EH (cell line): ENCODE results near the gene TSSK6.

Experiments
- DNase-seq: peaks from one replicate; pipeline ENCODE4 v3.0.0-alpha.2; 2015; ENCODE audit warnings: low read depth

TSSK6 gene

GRCh38 chr19:19530889-19531288 lies 15.5 kb upstream of the TSSK6 start:
- DNase-seq = no peak

DNA sequence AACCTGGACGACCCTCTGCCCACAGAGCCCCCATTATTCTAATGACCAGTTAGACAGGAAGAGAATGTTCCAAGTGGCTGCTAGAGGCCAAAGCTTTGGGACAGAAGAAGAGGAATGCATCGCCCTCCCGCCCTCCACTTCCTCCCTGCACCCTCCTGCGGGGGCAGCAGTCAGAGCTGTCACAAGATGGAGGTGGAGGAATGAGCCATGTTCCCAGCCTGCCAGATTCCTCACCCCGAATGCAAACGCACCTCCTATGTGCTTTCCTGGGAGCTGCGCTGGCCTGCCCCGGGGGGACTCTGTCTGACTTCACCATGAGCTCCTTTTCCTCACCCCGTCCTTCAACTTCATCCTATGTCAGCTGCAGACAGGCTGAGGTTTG lies 15.1 kb upstream of the TSSK6 start:
- peak; percentile 40 for DNase-seq

GRCh38 chr19:19529783-19530422 lies 14.6 kb upstream of the TSSK6 start:
- no peak for DNase-seq

DNA sequence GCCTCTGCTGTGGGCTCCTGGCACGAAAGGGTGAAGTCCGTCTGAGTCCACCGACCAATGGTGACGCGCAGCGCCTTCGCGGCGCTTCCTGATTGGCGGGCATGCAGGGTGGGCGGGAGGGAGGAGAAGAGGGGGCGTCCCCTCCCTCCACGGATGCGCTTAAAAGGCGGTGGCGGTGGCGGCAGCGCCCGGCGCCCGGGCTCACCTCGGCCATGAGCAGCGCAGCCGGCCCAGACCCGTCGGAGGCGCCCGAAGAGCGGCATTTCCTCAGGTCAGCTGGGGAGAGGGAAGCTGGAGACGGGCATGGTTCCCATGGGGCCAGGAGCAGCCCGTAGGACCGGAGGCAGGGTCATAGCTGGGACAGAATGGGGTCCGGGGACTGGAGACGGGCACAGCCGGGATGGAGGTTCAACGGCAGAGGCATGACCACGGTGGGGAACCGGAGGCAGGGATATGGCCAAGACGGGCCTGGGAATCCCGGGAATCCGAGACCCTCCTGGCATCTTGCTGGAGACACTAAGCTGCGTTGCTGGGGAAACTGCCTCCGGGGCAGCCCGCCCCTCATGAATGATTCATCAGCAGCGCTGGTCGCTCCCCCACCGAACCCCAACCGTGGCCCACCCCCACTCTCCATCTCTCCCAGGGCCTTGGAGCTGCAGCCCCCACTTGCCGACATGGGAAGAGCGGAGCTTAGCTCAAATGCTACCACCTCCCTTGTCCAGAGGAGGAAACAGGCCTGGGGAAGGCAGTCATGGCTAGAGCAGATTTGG lies 13.6 kb upstream of the TSSK6 start, which contains the start of gene YJEFN3:
Gene YJEFN3 (plus strand): TSS at position 191 of the 770 bp plus-strand sequence. CDS start 22 bp downstream, at position 213.
- no peak for DNase-seq

GRCh38 chr19:19527674-19528625 lies 12.6 kb upstream of the TSSK6 start:
- no peak for DNase-seq

DNA sequence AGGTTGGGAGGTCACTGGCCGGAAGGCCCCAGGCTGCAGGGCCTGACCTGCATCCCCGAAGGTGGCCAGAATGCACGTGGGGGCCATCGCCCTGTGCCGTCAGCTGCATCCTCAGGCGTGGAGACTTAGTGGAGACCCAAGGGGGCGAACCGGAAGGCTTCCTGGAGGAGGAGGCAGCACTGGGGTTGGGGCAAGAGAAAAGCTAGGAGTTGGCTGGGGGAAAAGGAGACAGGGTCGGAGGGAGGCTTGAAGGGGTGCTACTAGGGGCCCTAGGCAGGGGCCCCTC lies 12.0 kb upstream of the TSSK6 start:
- DNase-seq = no peak

DNA sequence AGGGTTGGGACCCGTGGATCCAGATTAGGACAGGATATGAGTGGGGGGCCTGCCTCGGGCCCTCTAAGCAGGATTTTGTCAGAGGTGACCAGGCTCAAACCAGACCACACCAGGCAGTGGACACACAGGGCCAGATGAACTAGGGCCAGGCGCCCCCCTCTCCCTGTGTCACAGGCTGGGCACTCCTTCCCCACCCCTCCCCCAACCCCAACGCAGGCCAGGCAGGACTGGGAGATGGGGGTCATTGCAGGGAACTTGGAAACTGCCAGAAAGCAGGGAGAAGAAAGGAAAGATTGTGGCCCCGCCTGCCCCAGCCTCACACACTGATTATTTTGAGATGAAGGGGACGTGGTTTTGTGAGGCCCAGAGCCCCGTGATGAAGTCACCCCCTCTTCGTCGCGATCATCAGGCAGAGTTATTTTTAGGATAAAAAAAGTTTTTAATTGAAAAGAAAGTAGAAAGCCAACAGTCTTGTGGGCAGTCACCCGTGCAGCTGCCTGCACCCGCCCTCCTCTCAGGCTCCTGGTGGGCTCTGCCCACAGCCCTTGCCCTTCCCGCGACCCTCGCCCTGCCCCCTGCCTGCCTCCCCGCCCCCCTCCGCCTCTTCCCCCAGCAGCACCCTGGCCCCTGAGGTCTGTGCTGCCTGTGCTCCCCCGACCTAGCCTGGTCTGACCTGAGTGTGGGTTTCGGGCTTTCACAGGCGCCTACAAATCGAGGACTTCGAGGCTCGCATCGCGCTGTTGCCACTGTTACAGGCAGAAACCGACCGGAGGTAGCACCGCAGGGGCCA lies 11.4 kb upstream of the TSSK6 start:
- DNase-seq = no peak

DNA sequence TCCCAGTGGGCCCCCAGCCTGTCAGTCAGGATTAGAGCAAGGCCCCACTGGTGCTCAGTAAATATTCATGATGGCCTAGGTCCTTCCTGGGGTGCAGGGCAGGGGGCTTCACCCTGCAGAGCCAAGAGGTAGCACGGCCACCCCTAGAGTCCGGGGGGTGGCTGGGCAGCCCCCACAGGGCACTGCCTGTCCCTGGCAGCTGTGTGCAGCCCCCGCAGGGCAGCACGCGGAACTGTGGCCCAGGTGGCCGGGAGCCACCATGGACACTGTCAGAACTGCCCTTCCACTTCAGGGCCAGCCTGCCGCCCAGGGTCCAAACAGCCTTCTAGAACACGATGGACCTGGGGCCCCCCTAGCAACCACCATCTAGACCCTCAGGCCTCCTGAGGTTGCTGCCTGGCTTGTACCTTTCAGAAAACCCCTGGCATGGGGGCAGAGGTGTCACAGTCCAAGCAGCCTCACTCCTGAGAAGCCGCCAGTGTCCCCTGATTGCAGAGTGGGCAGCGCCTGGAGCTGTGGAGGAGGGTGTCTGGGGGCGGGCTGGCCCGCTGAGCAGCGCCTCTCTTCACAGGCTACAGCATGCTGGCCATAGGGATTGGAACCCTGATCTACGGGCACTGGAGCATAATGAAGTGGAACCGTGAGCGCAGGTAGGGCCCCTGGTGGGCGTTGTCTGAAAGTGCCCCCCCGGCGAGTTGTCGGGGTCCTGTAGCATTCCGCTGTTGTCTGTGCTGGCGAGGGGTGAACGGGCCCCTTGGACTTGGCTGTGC lies 10.4 kb upstream of the TSSK6 start:
- DNase-seq = no peak

DNA sequence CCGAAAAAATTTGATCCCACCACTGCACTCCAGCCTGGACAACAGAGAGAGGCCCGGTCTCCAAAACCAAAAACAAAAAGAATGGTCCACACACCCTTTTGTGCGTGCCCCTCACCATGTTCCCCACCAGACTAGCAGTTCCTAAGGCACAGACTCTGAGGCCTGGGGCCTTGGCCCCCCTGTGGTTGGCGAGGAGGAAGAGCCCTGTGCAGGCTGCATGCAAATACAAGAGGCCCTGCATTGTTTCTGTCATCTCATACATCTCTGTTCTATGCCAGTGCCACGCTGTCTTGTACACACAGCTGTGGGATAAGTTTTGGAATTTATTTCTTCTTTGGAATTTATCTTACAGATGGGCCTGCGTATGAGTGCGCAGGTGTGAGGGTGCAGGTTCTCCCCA lies 8.7 kb upstream of the TSSK6 start:
- DNase-seq = no peak

GRCh38 chr19:19523177-19523576 lies 7.8 kb upstream of the TSSK6 start:
- DNase-seq = no peak

GRCh38 chr19:19520989-19521388 lies 5.6 kb upstream of the TSSK6 start:
- DNase-seq = no peak

- no peak for DNase-seq
These were observed 1.9 kb upstream of the TSSK6 start for GRCh38 chr19:19517235-19517619.

DNA sequence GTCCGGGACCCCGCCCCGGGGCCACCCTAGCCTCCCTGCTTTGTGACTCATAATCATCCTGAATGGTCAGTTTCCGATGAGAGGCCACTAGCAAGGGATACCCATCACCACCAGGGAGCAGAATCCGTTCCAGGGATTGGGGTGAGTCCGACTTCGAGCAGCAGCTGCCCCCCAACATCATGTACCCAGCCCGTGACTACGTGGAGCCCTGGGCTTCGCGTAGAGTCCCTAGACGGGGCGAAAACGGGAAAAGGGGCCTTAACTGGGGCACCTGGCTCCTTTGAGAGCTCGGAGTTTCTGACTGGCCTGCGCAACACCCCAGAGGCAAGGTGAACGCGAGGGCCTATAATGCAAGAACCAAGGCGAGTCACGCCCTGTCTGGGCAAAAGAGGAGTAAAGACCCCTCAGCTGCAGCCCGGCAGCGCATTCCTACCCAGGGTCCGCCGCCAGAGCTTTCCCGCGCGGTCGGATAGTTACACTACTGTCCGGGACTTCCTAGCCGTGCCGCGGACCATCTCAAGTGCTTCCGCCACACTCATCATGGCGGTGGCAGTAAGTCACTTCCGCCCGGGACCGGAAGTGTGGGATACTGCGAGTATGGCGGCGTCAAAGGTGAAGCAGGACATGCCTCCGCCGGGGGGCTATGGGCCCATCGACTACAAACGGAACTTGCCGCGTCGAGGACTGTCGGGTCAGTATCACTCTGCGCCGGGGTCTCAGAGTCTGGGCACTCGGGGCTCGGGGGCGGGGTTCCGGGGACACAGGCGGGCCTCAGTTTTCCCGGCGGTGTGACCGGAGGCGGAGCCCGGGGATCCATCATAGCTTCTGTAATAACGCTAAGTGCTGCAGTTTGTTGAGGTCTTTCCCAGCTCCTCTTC lies 533 bp upstream of the TSSK6 start, which contains the start of gene NDUFA13:
Gene NDUFA13 (plus strand): TSS at position 584 of the 878 bp plus-strand sequence. CDS start 14 bp downstream, at position 598.
- DNase-seq = peak; percentile 91

- no peak for DNase-seq
These were observed 1.1 kb downstream of the TSSK6 start for GRCh38 chr19:19514215-19514657.

DNA sequence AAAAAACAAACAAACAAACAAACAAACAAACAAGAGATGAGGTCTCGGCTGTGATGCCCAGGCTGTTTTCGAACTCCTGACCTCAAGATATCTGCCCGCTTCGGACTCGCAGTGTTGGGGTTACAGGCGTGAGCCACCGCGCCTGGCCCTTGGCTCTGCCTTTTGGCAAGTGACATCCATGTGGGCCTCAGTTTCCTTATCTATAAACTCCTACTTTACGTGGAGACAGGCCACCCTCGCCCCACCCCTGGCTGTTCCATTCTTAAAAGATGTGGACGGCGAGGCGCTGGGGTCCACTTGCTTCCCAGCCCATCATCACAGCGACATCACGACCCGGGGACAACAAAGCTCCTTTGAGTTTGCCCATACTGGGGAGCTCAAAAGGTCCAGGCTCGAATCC lies 1.7 kb downstream of the TSSK6 start:
- DNase-seq = no peak

- peak; percentile 32 for DNase-seq
These were observed 4.9 kb downstream of the TSSK6 start for GRCh38 chr19:19510432-19510831.

DNA sequence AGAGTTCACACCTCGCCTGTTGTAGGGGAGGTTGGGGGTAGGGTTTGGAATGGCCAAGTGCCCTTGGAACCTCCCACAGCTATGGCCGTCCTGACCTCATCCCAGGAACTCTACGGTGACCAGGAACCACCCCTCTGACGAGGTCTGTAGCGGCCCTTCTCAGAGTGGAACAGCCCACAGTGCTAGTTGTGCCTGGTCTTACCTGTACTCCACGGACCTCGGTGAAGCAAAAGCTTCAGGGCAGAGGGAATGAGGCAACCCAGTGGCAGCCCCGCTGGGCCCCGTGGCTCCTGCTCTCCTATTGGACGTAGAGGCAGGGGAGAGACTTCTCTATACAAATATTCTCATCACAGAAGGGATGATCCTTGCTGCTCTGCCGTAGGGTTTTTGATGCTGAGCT lies 7.1 kb downstream of the TSSK6 start:
- no peak for DNase-seq

DNA sequence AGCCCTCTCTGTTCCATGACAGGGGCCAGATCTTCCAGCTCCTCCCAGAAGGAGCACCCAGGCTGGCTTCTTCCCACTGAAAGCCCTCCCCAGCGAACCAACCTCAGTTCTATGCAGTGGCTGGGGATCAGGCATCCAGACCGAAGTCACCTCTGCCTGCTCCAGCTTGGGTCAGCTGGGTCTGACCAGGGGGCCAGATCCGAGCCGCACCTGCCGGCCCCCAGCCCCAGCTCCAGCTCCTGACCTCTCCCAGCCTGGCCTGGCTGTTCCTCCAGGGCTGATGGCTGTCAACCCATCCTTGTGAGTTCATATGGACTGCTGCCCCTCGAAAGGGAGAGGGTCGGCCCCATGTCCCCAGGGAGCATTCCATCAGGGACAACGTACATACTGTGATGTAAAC lies 8.0 kb downstream of the TSSK6 start:
- no peak for DNase-seq

- no peak for DNase-seq
These were observed 8.8 kb downstream of the TSSK6 start for GRCh38 chr19:19506592-19506991.
